ENCODE measurements around the gene ZP1. TPM values are rescaled to one million over a fixed set of nuclear protein-coding genes. Genes with fewer than 3 reads are reported as not detected.
A peak's percentile ranks its signal among the peaks of the same experiment; 100 is the strongest.

Gene ZP1
- total RNA-seq, 2 experiments from 2014 or later = not detected

DNA sequence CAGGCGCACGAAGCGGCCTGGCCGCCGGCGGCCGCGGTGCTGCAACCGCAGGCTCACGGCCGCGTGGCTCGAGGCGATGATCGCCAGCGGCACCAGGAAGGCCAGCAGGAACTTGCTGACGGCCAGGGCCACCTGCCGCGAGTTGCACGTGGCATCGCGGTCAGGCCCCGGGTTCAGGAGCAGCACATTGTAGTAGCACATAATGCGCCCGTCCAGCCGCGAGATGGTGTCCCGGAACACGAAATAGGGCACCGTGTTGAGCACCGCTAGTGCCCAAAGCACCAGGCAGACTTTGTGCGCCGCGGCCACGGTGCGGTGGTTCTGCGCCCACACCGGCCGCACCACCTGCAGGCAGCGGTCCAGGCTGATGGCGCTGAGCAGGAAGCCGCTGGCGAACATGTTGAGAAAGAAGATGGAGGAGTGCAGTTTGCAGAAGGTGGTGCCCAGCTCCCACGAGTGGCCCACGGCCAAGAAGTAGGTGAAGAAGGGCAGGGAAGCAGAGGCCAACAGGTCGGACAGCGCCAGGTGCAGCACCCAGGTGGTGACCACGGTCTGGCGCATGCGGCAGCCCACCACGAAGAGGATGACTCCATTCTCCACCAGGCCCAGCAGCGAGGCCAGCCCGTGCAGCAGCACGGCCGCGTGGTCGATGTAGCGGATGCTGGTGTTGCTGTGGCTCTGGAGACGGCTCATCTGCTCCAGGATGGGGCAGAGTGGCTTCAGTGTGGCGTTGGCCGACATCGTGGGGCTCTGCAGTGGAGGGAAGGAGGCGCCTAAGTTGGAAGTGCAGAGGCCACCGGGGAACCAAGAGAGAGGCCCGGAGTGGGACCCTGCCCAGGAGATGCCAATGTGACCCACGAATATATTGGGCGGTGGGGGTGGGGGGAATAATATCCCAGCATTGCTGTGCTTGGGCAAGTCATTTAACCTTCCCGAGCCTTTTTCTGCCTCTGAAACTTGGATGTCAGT, 14.1 kb upstream of the ZP1 start:
- no peaks in the 10 kb centered on the region for H3K27me3 Mint-ChIP-seq
- DNase-seq = no peak
- H3K27ac Mint-ChIP-seq = no peak overlapping the region
- H3K4me3 Mint-ChIP-seq = no peak overlapping the region
- no peaks in the 10 kb centered on the region for H3K9me3 Mint-ChIP-seq
- peaks cover 15% of the 10 kb centered on the region for H3K4me1 Mint-ChIP-seq
- peaks cover 20% of the 10 kb centered on the region for H3K36me3 Mint-ChIP-seq

DNA sequence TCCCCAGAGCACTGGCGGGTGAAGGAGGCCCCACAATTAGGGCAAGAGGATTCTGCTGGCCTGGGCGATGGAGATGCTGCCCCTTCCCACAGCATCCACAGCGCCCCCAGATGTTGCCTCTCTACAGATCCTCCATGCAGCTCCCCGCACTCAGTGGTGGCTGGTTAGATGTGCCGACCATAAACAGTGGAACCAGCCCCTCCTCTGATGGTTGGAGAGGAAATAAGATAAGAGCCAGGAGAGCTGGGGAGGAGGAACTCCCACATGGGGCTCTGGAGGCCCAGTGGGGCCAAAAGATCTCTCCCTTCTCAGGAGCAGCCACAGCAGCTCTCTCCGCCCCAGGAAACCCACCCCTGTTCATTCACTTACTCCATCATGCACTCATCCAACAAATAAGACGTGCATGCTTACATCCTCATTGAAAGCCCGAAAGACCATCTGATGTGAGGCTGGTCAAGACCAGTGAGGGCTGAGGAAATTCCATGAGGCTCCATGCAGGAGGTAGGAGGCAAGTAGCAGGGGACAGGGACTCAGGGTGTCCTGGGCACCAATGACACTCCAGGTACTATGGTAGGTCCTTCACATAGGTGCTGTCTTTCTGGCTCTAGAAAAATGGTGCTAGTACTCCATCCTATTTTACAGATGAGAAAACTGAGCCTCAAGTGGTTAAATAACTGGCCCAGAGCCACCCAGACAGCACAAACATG, 13.0 kb upstream of the ZP1 start:
- H3K27me3 Mint-ChIP-seq = no peaks in the 10 kb centered on the region
- no peak overlapping the region for H3K4me3 Mint-ChIP-seq
- peaks cover 20% of the 10 kb centered on the region for H3K36me3 Mint-ChIP-seq
- H3K4me1 Mint-ChIP-seq = peaks cover 26% of the 10 kb centered on the region
- no peak overlapping the region for H3K27ac Mint-ChIP-seq
- no peaks in the 10 kb centered on the region for H3K9me3 Mint-ChIP-seq
- no peak for DNase-seq

DNA sequence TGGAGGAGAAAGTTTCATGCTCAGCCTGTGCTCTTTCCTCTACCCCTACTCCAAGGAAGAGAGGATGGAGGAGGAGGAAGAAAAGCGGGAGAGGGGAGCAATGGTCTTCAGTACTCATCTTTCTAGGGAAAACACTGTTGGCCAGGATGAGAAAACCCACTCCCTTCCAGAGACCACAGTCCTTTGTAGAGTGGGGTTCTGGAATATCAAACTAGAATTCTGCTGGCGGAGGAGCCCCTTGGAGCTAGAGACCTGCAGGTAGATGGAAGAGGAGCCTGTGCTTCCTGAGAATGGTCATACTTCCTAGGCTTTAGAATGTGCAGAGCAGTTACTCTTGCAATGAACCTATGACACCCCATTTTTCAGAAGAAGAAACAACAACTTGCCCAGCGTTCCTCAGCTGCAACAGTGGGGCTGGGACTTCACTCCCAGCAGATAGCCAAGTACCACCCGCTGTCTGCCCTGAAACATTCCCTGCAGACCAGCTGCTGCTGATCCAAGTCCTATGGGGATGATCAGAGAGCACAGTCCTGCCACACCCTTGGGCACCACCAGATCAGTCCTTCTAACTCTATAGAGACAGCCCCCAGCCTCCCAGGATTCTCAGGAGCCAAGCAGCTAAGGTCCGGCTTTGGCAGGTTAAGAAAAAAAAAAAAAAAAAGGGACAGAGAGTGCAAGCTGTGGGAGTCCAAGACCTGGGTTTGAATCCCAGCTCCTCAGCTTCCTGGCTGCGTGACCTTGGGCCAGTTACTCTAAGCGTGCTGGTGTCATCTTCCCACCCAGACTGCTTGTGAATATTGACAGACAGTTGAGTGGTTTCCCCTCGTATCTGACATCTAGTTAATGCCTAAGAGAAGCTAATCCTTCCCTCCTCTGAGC, 12.3 kb upstream of the ZP1 start:
- peaks cover 18% of the 10 kb centered on the region for H3K36me3 Mint-ChIP-seq
- H3K9me3 Mint-ChIP-seq = no peaks in the 10 kb centered on the region
- H3K27ac Mint-ChIP-seq = no peak overlapping the region

DNA sequence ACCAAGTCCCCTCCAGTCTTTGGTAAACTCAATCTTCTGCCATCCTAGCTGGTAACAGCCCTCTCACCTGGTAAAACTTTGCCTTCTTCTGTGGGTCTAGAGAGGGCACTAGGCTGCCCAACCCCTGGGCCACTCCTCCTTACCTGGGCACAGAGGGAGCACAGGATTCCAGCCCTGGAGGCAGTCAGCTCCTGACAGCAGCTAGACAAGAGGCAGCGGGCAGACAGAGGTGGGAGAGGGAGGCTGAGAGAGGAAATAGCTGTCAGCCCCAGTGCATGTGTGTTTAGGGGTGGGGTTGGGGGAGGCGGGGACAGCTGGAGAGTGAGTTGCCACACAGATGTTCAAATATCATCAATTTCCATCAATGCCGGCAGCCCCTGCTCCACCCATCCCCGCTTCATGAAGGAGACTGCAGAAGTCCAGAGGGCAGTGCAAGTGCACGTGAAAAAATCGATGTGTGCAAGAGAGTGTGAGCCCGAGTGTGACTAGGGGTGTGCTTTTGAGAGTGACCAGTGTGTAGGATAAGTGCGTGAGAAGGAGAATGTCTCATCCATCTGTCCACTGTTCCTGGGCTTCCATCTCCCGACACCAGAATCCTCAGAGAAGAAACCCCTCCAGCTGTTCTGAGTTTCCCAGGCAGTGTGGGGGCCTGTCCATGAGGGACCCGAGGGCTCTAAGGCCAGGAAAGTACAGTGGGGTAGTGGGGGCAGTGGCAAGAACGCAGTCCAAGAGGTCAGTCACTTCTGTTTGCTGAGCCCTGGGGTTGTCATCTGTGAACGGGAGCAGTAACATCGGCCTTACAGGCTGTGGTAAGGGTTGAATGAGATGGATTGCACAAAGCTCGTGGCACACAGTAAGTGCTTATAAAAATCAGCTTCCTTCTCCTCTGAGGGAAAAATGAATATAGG, 11.4 kb upstream of the ZP1 start, which contains the start of gene PTGDR2:
TSS of gene PTGDR2 (minus strand) at position 225 of the 908 bp plus-strand sequence. CDS start 2,228 bp downstream, outside the sequence.
- peaks cover 26% of the 10 kb centered on the region for H3K4me1 Mint-ChIP-seq
- no peak for DNase-seq
- H3K4me3 Mint-ChIP-seq = no peak within 1 kb of the TSS
- no peak within 1 kb of the TSS for H3K27ac Mint-ChIP-seq
- peaks cover 12% of the 10 kb centered on the region for H3K36me3 Mint-ChIP-seq
- no peaks in the 10 kb centered on the region for H3K27me3 Mint-ChIP-seq
- no peaks in the 10 kb centered on the region for H3K9me3 Mint-ChIP-seq

More for the DNA sequence above, 12.3 kb upstream of the ZP1 start:
- DNase-seq = no peak
- Mint-ChIP-seq H3K27me3 (no peaks in the 10 kb centered on the region), H3K4me3 (no peak overlapping the region), H3K4me1 (peaks cover 26% of the 10 kb centered on the region)

DNA sequence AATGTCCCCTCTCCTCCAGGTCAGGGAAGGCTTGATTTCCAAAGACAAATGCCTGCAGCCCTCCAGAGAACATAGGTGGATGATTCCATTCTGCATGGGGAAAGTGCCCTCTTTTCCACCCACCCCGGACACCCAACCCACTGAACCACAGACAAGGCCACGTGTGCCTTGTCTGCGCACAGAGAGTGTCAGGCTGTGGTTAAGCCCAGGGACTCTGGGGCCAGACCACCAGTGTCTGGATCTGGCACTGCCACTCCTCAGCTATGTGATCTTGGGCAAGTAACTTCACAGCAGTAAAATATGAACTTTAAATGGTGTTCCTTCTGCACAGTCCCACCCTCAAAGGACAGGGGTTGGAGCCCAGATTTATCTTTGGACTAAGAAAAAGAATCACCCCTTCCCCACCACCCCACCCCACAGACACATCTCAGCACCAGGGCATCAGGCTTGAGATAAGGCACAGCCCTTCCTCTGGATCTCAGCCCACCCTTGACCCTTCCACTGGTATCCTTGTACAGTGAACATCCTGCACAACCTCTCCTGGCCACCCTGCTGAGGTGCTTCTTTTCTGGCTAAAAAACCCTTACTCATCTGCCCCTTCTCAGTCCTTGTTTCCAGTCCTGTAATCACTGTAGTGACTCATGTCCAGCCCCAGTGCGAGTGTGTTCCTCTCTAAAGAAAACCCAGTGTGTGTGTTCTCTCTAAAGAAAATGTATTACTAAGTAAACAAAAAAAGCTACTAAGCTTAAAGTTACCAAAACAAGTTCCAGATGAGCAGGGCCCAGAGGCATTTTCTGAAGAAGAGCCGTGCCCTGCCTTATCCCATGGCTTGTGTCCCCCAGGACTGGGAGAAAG, 9.7 kb upstream of the ZP1 start:
- H3K27me3 Mint-ChIP-seq = no peaks in the 10 kb centered on the region
- peak overlapping the region; percentile 13 for H3K27ac Mint-ChIP-seq
- H3K9me3 Mint-ChIP-seq = no peaks in the 10 kb centered on the region
- H3K4me1 Mint-ChIP-seq = peaks cover 26% of the 10 kb centered on the region
- no peak overlapping the region for H3K4me3 Mint-ChIP-seq
- no peak for DNase-seq
- peaks cover 3% of the 10 kb centered on the region for H3K36me3 Mint-ChIP-seq

DNA sequence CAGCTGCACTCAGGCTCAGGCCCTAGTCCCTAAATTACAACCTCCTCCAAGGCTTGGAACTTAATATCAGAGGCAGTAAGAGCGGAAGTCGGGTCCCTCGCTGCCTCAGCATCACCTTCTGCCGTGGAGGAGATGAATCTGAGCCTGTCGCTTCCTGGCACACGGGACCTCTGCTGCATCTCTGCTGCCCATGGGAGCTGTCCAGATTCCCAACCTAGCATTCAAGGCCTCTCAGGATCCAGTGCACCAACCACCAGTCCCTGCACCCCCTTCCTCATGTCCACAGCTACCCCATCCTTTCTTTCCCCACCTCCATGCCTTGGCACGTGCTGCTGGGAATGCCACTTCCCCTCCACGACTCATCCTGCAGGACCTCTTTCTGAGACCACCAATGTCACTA, 9.1 kb upstream of the ZP1 start:
- no peak for DNase-seq
- H3K27ac Mint-ChIP-seq = no peak overlapping the region

DNA sequence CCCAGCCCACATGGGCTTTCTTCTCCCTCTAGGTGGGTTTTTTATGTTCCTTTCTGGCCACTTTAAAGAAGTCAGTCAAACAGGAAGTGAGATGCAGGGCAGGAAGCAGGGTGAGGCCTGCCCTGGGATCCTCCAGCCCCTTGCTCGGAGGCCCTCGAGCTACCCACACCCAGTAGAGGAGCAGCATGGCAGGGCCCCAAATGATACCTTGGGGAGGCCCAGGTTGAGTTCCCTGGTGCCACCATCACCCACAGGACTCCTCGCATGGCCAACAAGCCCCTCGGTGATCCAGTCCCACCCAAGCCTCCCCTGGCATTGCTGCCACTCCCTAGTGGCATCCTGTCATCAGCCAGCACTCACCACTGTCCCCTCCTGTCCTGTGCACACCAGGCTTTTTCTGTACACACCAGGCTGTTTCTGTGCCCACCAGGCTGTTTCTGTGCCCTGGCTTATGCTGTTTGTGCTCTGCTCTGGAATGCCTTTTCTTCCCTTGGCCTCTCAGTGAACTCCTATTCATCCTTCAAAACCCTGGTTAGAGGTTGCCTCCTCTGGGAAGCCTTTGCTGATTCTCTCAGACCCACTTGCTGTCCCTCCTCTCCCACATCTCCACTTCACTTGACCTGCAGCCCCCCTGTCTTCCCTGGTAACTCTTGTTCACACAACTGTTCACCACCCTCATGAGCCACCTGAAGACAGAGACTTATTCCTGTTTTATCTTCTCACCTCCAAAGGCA, 8.4 kb upstream of the ZP1 start:
- no peaks in the 10 kb centered on the region for H3K27me3 Mint-ChIP-seq
- peak overlapping the region; percentile 4 for H3K27ac Mint-ChIP-seq
- no peaks in the 10 kb centered on the region for H3K36me3 Mint-ChIP-seq
- H3K4me1 Mint-ChIP-seq = peaks cover 26% of the 10 kb centered on the region
- H3K9me3 Mint-ChIP-seq = no peaks in the 10 kb centered on the region
- no peak overlapping the region for H3K4me3 Mint-ChIP-seq
- DNase-seq = no peak

More for the DNA sequence above, 9.1 kb upstream of the ZP1 start:
- Mint-ChIP-seq H3K4me1 (peaks cover 26% of the 10 kb centered on the region), H3K9me3 (no peaks in the 10 kb centered on the region), H3K27me3 (no peaks in the 10 kb centered on the region), H3K36me3 (peaks cover under 1% of the 10 kb centered on the region), H3K4me3 (no peak overlapping the region)

DNA sequence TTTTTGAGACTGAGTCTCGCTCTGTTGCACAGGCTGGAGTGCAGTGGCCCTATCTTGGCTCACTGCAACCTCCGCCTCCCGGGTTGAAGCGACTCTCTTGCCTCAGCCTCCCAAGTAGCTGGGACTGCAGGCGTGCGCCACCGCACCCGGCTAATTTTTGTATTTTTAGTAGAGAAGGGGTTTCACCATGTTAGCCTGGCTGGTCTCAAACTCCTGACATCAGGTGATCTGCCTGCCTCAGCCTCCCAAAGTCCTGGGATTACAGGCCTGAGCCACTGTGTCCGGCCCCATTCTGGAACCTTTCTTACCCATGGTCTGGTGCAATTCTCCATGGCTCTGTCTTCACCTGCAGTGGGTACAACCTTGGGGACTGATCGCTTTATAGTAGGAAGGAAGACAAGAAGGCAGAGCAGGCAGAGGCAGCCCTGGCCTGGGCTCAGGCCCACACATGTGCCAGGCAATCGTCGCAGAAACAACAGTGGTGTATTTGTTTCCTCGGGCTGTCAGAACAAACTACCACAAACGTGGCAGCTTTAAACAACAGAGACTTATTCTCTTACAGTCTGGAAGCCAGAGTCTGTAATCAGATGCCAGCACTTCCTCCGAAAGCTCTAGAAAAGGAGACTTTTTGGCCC, 7.6 kb upstream of the ZP1 start:
- peaks cover 24% of the 10 kb centered on the region for H3K4me1 Mint-ChIP-seq

DNA sequence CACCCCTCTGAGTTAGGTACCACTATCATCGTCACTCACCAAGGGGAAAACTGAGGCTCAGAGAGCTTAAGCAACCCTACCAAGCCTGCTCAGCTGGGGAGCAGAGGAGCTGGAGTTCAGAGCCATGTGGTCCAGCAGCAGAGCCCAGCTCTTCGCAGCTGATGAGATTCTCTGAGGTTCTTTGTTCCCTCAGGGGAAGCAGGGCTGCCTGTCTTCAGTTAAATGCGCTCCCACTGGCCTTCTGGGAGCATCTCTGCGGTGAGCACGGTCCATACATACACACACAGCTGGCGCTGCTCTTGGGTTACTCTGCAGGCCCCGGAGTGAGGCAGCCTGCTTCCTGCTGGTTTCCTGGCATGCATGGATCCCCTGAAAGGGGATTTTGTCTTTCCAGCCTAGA, 6.4 kb upstream of the ZP1 start:
- no peaks in the 10 kb centered on the region for H3K9me3 Mint-ChIP-seq
- H3K27me3 Mint-ChIP-seq = no peaks in the 10 kb centered on the region
- no peaks in the 10 kb centered on the region for H3K36me3 Mint-ChIP-seq
- no peak overlapping the region for H3K27ac Mint-ChIP-seq
- H3K4me3 Mint-ChIP-seq = no peak overlapping the region
- peaks cover 17% of the 10 kb centered on the region for H3K4me1 Mint-ChIP-seq
- no peak for DNase-seq

More for the DNA sequence above, 7.6 kb upstream of the ZP1 start:
- no peak for DNase-seq
- no peaks in the 10 kb centered on the region for H3K9me3 Mint-ChIP-seq
- H3K36me3 Mint-ChIP-seq = no peaks in the 10 kb centered on the region
- H3K27me3 Mint-ChIP-seq = no peaks in the 10 kb centered on the region
- H3K4me3 Mint-ChIP-seq = no peak overlapping the region
- no peak overlapping the region for H3K27ac Mint-ChIP-seq

DNA sequence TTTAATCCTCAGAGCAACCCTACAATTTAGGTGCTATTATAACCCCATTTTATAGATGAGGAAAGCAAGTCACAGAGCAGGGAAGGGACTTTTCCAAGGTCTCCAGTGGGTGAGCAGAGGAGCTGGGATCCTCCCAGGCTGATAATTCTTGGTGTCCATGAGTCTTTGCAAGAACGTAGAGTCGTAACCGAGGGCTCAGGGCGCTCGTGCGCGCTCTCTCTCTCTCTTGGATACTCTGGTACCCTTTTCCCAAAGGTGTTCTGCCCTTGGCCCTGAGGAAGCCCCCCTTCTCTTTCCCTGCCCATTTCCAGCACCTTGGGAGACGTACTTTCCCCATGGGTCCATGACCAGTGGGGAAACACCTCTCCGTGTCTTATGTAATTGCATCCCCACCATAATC, 5.2 kb upstream of the ZP1 start:
- Mint-ChIP-seq H3K4me3 (no peak overlapping the region), H3K4me1 (peaks cover 16% of the 10 kb centered on the region), H3K36me3 (no peaks in the 10 kb centered on the region), H3K27ac (no peak overlapping the region), H3K9me3 (no peaks in the 10 kb centered on the region), H3K27me3 (no peaks in the 10 kb centered on the region)
- DNase-seq = no peak

DNA sequence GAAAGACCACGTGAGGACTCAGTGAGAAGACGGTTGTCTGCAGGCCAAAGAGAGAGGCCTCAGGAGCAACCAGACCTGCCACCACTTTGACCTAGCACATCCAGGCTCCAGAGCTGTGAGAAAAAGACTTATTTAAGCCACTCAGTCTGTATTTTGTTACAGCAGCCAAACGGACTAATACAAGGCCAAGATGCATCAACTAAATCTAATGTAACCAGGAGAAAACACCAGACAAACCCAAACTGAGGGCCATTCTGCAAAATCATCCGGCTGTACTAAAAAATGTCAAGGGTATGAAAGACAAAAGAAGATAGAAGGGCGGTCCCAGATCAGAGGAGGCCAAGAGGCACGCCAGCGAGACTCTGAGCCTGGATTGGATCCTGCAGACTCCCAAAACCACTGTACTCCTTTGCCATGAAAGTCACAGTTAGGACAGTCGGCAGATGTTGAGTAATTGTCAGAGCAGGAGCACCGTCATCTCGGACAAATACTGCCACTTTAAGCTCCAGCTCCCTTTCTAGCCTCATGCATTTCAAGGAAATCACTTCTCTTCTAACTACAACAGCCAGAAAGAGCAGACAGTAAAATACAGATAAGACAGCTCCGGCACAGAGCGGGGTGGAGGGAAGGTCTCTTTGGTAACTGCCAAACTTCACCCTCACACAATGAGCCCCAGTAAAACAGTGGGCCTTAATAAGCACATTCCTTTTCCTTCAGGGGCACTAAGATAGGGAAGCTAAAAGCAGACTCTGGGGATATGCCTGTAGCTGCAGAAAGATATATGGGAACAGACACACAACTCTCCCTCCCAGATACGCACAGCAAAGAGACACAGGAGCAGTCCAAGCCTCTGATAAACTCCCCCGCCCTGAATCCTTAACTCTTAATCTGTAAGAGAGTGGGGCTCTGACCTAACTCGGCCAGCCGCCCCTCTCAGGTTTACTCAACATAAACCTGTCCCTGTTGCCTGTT, 3.5 kb upstream of the ZP1 start:
- no peak overlapping the region for H3K27ac Mint-ChIP-seq
- H3K9me3 Mint-ChIP-seq = no peaks in the 10 kb centered on the region
- H3K4me1 Mint-ChIP-seq = peaks cover 7% of the 10 kb centered on the region
- H3K27me3 Mint-ChIP-seq = no peaks in the 10 kb centered on the region
- H3K36me3 Mint-ChIP-seq = no peaks in the 10 kb centered on the region
- no peak overlapping the region for H3K4me3 Mint-ChIP-seq
- no peak for DNase-seq

Measured in activated naive CD8-positive, alpha-beta T cell treated with anti-CD3 and anti-CD28 coated beads for 36 hours (primary cell).